ENCODE results near the gene FSTL5.

Gene FSTL5

DNA sequence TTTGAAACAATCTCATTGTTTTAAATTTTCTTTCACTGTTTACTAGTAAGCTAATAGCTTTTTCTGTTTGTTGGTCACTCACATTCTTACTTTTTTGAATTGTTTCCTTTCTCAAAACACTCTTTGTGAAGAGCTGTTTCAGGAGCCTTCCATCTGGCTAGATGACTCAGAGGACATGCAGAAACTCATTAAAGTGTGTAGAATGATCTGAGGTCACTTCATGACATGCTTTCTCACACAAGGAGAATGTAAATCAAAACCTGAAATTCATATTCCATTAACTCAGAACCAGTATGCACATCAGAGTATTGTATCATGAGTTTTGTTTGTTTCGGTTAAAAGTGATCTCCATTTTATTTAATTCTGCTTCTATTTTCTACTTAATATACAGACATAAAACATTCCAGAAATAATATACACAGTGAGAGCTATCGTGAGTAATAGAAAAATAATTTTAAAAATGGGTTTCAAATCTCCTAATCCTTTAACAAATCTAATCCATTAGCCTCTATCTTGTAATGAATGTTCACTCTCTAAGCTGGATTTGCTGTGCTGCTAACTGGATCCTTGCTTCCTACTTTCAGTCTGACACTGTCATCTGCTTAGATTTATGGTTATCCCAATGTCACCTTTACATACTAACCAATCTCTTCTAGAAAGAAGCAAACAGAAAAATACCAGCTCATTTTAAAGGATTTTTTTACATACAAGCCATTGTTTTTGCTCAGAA is 449.6 kb downstream of the FSTL5 start:
- DNase-seq (ENCODE audit: low read depth, low spot score) = peak; percentile 55

DNA sequence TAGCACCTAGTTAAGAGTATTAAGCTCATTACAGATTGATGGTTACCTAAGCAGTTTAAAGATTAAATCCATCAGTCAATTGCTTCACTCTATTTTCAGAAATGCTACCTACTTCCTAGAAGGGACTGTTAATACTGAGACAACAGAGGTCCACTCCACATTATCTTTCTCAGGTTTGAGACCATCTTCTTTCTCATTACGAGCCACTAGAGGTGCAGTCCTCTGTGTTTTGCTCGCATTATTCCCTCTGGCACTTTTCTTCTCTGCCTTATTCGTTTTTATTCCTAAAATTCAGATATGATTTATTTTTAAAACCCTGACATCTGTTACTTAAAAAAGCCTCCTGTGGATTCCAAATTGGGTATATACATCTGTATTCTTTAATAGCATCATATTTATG is 459.1 kb downstream of the FSTL5 start:
- DNase-seq (ENCODE audit: low read depth, low spot score) = no peak

DNA sequence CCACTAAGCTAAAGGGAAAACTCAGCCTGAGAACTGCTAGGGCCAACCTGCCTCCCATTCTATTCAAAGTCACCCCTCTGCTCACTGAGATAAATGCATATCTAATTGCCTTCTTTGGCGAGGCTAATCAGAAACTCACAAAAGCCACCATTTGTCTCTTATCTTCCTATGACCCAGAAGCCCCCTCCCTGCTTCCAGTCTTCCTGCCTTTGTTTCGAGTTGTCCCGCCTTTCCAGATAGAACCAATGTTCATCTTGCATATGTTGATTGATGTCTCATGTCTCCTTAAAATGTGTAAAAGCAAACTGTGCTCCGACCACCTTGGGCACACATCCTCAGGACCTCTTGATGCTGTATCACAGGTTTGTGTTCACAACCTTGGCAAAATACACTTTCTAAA is 459.8 kb downstream of the FSTL5 start:
- no peak for DNase-seq (ENCODE audit: low read depth, low spot score)

DNA sequence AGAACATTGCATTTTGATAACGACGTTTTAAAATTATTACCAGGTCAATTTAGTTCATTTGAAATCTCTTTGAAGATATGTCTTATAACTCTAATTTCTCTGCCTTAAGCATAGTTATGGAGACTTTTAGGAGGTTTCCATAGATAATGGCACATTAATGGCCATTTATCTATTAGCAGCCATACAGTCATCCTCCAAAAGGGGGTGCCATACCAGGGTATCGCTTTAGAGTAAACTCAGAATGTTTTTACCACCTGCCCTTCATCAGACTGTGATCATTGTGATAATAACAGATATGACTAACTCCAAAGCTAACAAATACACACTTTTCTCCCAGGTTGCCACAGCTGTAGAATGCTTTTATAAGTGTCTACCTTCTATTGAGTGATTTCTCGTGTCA is 461.5 kb downstream of the FSTL5 start:
- no peak for DNase-seq (ENCODE audit: low read depth, low spot score)

DNA sequence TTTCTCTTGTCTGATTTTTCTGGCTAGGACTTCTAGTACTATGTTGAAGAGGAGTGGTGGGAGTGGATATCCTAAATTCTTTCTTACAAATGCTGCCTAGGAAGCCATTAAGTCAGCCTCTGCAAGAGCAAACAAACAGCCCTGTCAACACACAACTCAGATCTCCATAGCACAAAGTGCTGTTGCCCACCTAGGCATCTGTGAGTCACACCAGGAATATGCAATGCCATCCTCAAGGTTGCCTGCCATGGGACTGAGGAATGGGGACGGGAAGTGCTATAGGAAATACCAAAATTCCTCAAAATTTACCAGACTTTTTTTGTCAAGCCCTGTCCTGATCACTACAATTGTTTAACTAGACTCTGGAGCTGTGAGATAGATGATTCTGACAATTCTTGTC is 466.9 kb downstream of the FSTL5 start:
- peak; percentile 5 for DNase-seq (ENCODE audit: low read depth, low spot score)

DNA sequence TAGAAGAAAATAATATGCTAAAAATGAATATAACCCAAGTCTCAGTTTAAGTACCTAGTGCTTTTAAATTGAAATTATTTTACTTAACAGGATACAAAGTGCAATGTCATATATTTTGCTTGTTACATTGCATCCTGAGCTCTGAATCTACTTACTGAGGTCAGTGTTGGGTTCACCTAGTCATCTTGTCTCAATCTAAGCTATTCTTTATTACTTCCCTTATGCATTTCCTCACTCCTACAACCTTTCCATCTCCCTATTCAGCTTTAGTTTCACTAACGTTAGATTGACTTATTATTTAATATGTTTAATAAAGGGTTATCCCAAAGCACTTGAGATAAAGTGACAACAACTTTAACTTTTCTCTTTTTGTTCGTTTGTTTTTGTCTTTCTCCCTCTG is 483.7 kb downstream of the FSTL5 start:
- DNase-seq (ENCODE audit: low read depth, low spot score) = no peak

DNA sequence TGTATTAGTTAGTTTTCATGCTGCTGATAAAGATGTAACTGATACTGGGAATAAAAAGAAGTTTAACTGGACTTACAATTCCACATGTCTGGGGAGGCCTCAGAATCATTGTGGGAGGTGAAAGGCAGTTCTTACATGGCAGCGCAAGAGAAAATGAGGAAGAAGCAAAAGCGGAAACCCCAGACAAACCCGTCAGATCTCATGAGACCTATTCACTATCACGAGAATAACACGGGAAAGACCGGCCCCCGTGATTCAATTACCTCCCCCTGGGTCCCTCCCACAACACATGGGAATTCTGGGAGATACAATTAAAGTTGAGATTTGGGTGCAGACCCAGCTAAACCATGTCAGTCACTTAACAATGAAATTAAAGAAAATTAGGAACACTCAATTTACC is 499.1 kb downstream of the FSTL5 start:
- DNase-seq (ENCODE audit: low read depth, low spot score) = no peak

DNA sequence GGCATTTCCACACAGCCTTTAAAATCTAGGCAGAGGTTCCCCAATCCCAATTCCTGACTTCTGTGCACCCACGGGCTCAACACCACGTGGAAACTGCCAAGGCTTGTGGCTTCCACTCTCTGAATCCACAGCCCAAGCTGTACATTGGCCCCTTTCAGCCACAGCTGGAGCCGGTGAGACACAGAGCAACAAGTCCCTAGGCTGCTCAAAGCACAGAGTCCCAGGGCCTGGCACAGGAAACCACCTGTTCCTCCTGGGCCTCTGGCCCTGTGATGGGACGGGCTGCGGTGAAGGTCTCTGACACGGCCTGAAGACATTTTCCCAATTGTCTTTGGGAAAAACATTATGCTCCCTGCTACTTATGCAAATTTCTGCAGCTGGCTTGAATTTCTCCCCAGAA is 500.0 kb downstream of the FSTL5 start:
- no peak for DNase-seq (ENCODE audit: low read depth, low spot score)

DNA sequence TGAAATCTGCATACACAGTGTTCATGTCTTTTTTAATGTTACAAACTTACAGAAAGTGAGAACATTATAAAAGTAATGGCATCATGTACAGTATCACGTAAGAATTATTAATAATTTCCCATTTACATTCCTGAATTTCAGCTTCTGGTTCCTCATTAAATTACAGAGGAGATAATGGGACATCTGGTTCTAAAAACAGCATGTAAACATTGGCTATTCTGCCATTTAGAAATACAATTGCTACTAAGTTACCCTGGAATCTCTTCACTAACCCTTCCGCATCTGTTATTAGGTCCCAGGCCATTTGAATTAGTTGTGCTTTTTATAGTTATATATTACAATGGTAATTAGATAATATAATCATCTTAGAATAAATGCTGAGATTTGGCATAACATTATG is 505.1 kb downstream of the FSTL5 start:
- DNase-seq (ENCODE audit: low read depth, low spot score) = no peak

DNA sequence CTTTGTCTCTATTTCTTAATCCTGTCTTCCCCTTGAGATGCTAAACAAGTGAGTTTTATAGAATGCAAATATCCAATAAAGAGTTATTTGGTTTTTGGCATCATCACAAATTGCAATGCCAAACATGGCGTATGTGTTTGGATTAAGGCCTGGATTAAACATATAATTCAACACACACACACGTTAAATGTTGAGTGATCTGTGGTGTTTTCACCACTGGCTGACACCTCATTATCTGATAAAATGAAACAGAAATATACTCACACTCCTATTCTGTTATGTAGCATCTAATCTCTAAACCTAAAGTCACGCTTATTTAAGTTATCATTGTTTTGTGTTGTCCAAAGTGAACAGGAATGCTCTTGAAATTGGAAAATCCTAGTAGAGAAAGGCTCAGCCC is 506.2 kb downstream of the FSTL5 start:
- DNase-seq (ENCODE audit: low read depth, low spot score) = no peak

DNA sequence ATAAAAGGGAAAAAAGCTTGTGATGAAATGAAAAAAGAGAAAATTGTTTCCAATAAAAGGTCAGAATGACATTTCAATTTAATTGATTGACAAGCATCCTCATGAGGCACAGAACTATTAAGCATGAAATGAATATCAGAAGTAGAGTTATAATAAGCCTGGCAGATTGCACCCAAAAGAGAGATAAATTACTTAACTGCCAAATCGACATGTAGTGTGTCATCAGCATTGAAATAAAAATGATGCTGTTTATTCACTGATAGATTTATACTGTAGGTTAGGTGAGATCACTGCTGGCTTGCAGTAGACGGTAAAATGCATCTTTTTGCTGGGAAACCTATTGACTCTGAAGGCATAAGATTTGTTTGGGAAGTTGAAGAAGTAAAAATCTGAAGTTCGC is 507.2 kb downstream of the FSTL5 start:
- DNase-seq (ENCODE audit: low read depth, low spot score) = no peak

DNA sequence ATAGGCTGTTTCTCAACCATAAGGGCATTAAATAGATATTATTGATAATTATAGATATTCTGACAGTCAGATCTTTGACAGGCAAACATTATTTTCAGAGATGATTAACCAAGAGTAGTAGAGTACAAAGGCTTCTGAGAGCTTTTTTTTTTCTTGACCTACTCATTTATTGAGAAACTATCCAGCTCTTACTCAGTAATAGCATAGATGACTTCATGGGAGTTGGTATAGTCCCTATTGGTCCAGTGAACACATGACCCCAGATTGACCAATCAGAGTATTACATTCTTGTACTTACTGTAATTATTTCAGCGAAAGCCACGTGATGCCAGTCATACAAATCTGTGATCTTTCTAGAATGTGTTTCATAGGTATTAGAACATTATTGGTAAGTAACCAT is 508.7 kb downstream of the FSTL5 start:
- DNase-seq (ENCODE audit: low read depth, low spot score) = no peak

DNA sequence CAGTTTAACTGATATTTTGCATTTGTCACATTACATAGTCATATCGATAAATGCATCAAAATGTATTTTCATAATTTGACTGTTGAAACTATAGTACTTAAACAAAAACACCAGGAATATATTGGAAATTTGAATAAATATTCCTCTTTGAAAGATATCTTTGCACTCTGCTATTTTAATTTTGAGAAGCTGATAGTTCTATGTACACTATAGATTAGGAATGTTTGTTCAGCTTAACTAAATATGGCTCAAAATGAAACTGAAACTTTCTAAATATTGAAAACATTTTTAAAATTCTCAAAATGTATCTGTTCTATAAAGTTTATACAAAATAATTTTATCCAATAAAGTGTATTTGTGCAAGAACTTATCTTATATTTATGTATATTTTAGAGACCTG is 510.1 kb downstream of the FSTL5 start:
- DNase-seq (ENCODE audit: low read depth, low spot score) = no peak

DNA sequence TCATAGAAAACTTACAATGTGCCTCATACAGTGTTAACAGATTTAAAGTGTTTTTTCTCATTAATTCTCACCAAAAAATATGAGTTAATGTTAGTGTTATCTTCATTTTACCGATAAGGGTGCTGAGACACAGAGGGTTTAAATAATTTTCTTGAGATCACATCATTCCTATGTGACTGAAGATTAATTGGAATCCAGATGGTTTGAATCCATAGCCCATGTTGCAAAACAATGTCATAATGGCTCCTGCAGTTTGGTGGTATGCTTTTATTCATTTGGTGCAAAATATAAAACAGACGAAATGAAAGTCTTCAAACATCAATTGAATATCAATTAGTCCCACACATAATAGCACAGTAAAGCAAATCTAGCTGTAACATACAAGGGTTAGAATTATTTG is 512.2 kb downstream of the FSTL5 start:
- DNase-seq (ENCODE audit: low read depth, low spot score) = no peak

DNA sequence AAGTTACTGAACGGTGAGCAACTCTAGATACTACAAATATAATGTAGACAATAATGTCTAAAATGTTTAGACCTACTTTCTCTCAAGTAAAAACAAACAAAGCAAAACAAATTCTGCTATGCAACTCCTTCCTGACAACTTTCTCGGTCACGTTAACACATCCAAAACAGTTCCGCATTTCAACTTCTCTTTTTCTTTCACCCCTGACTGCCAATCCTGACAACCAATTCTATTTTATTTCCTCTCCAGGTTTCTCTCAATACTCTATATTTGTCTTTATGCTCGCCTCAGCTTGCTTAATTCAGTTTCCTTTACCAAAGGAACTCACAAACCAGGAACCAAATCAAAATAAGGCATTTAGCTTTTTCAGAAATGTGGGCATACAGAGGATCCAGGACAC is 513.0 kb downstream of the FSTL5 start:
- no peak for DNase-seq (ENCODE audit: low read depth, low spot score)

DNA sequence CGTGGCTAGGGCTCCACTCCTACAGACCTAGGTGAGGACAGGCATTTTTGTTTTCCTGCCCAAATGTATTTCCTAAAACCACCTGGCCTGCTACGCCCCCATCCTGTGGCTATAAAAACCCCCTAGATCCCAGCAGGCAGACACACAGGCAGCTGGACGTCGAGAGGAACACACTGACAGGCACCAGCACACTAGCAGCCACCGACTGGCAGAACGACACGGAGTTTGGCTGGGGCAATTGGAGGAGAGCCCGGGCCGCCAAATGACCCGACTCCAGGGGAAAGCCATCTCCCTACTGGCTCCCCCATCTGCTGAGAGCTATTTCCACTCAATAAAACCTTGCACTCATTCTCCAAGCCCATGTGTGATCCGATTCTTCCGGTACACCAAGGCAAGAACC is 516.0 kb downstream of the FSTL5 start:
- no peak for DNase-seq (ENCODE audit: low read depth, low spot score)

DNA sequence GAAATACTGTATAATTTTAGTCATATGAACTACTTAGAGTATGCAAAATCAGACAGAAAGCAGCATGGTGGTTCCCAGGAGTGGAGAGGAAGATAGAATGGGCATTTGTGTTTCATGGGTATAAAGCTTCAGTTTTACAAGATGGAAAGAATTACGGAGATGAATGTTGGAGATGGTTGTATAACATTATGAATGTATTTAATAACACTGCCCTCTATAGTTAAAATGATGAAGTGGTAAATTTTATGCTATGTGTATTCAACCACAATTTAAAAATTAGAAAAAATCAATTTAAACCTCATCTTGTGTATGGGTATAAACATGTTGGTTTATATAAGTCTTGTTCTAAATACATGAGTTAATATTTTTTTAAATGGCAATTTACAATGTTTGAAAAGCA is 521.1 kb downstream of the FSTL5 start:
- DNase-seq (ENCODE audit: low read depth, low spot score) = no peak

DNA sequence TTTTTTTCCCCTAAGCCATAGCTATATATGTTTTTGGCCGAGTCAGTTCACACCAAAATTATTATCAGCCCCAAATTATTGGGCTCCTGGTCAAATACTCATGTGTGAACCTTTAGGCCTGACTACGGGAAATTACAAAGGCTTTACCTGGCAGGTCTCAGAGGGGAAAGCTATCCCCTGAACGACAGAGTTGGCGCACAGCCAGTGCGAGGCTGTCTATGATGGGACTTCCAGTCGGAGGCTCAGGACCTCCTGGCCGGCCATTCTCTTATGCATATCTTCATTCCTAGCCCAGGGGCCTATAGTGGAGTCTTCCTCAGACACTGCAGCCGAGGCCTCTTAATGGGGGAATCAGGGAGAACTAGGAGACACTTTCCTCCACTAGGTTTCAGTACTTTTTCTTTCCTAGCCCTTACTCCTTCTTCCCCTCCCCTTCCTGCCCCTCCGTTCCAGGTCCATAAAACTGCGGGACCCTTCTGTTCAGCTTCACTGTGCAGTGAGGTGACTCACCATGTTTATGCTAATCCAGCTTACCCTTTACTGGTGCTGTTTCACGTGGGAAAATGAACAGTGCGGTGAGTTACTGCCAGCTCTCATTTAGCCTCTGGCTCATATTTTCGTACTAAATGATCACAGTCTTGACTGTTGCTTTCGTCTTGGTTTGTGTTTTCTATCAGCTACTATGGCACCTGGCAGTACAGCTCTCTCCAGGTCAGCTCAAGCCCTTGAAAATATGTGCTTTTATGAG is 533.9 kb downstream of the FSTL5 start:
- no peak for DNase-seq (ENCODE audit: low read depth, low spot score)

DNA sequence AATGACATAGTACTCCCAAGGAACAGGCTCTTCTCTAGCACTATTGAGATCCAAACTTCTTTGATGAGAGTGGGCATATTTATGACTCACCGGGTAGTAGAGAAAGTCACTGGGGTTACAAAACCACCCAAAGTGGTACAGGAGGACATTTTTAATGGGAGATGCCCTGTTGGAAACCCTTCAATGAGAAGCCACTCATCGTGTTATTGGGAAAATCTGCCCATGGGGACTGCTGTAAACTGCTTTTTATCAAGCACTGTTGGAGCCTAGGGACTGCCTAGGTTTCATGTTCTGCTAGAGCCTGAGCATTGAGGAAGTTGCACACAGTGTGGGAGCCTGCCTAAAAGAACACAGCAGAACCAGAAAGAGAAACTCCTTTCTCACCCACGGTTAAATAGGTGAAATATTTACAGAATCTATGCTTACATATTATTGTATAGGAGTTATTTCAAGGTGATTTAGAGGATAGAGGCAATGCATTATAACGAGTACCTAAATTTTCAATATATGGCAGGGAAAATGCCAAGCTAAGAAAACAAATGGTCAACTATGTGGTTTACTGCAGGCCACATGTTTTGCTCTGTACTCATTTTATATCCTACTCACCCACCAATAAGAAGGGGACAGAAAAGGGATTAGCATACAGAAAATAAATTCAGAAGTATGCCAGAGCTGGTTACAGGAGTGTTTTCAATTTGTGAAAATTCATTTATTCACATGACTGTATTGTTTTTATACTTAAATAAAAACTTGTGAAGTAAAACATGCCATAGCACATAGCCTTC is 559.1 kb downstream of the FSTL5 start:
- DNase-seq (ENCODE audit: low read depth, low spot score) = no peak

DNA sequence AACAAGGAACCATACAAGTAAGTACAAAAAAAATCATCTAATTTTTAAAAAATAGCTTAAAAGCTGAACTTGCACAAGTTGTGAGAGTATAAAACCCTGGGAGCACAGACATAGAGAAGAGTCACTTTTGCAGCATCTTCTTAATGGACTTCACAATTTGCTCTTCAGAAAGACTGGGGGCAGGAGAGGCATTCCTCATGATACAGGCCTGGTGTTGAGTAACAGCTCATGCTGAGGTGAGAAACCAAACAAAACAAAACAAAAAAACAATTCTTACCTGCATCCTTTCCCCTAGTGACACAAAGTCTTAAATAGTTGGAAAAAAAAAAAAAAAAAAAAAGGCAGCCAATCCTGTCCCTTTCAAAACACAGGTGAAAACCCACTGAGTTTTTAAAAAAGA is 562.8 kb downstream of the FSTL5 start:
- no peak for DNase-seq (ENCODE audit: low read depth, low spot score)

DNA sequence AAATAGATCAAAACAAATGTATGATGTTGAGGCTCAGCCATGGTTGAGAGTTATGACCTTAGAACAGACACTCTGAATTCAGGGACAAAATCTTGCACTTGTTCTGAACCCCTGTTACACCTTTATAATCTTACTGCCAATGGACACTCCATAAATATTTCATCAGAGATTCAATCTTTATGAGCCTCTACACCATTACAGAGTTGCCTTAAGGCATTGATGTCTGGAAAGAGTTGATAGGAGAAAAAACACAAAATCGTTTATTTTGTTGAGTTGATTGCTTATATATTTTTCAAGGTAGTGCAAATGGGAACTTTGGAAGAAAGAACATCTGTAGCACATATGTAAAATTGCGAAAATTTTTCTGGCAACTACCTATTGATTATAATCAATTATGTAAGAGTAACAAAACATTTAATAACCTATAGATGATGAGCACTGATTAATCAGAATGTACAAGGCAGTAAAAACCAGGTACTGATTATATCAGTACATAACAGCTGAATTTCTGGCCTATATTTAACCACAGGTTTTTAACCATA is 568.5 kb downstream of the FSTL5 start:
- no peak for DNase-seq (ENCODE audit: low read depth, low spot score)

DNA sequence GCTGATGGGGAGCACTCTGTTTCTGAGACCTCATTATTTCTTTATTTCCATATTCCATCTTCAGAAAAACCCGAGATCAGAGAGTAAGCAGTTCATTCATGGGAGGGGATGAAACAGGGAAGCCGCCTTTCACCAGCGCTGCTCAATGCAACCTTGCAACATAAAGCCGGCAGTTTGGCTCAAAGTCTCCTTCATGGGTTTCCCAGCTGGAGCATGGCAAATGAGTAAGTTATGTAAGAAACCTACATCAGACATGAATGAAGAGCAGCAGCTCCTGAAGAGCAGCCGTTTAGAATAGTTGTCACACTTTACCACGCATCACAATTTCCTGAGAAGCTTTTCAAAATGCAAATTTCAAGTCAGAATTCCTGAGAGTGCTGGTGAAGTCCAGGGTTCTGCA is 578.8 kb downstream of the FSTL5 start:
- DNase-seq (ENCODE audit: low read depth, low spot score) = no peak
